ENCODE measurements around the gene MYO18A. TPM values are rescaled to one million over a fixed set of nuclear protein-coding genes. Genes with fewer than 3 reads are reported as not detected.

Gene MYO18A
- total RNA-seq, 1 experiment from 2014 or later: 23.2 TPM

DNA sequence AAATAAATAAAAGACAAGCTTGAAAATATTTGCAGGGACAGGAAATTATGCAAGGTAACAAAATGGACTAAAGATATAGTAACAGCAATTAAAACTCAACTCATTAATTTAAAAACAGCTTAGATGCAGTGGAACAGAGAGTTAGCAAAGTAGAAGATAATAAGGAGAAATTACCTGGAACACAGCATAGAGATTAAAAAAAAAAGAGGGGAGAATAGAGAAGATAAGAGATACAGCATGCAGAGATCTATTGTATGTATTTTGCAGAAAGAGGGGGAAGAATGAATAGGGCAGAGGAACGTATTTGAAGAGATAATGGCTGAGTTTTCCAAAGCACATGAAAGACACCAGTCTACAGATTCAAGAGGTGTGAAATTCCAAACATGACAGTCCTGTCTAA lies 145.7 kb downstream of the MYO18A start:
- Histone ChIP-seq H3K4me3 (no peak overlapping the region), H3K27me3 (no peaks in the 10 kb centered on the region), H3K36me3 (no peaks in the 10 kb centered on the region), H3K9me3 (peaks cover 13% of the 10 kb centered on the region)
- DNase-seq: no peak

DNA sequence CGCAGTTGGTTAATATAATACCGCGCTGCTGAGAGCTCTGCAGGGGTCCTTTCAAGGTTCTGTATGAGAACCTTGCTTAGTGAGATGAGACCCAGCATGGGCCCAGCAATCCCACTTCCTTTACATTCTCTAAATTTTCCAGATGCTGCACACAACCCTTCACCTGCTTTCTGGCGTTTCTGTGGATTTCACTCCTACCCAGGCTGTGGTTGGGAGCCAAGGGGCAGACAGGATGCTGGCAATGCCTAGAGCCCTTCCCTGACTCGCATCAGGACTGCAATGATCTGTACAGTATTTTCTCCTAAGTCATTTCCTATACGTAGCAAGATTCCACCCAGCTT lies 147.4 kb downstream of the MYO18A start:
- peak; percentile 59 for DNase-seq
- no peaks in the 10 kb centered on the region; the same call in 1 of the 2 replicates for H3K27me3 ChIP-seq
- H3K9me3 ChIP-seq: peaks cover 13% of the 10 kb centered on the region

DNA sequence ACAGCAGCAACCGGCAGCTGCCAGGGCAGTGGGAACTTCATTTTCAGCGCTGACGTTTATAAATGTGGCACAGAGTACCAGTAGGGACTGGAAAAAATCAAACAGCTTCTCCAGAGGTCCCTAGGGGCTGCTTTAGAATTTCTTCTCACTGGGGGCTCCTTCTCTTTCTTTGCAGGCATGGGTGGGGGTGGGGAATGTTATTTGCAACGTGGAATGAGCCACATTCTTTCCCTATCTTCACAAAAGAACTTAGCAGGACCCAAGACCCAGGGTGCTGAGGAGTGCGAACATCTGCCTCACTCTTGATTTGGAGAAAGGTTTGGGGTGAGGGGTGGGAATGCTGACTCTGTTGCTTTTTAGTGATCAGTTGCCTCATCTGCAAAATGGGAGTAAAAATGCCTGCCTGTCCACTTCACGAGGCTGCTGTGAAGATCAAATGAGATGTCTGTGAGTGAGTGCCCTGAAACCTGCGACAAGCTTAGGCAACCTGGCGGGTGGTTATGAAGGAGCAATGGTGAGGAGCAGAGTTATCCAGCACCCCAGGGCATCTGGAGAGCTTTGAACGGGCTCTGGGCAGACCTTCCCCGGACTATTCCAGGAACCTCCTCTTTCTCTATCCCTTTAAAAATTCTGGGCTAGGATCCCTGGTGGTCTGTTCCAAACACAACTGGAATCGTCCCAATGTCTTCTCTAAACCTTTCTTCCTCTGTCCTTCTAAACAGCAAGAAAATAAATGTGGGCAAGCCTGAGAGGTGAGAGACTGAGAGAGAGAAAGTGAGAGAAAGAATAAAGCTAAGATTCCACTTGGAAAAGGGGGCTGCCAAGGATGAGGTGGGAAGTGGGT lies 148.0 kb downstream of the MYO18A start:
- H3K9me3 ChIP-seq: peaks cover 13% of the 10 kb centered on the region
- no peak for DNase-seq
- H3K36me3 ChIP-seq: no peaks in the 10 kb centered on the region
- no peaks in the 10 kb centered on the region; the same call in 1 of the 2 replicates for H3K27me3 ChIP-seq
- no peak overlapping the region for H3K4me3 ChIP-seq

More for the DNA sequence above, 147.4 kb downstream of the MYO18A start:
- Histone ChIP-seq H3K4me3 (no peak overlapping the region), H3K36me3 (no peaks in the 10 kb centered on the region)

DNA sequence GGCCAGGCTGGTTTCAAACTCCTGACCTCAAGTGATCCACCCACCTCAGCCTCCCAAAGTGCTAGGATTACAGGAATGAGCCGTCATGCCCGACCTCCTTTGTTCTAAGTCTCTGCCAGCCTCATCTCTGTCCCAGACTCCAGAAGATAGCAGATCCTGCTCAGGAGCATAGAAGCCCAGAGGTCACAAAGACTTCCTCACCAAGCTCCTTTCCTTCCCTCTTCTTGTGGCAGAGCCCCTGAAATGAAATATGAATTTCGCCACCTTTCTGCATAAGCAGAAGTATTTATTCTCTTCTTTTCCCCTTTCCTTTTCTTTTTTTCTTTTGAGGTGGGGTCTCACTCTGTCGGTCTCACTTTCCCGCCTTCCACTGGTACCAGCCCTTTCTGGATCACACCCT lies 148.7 kb downstream of the MYO18A start:
- Histone ChIP-seq H3K27me3 (peaks cover 3% of the 10 kb centered on the region; the same call in 1 of the 2 replicates), H3K9me3 (peaks cover 13% of the 10 kb centered on the region)

DNA sequence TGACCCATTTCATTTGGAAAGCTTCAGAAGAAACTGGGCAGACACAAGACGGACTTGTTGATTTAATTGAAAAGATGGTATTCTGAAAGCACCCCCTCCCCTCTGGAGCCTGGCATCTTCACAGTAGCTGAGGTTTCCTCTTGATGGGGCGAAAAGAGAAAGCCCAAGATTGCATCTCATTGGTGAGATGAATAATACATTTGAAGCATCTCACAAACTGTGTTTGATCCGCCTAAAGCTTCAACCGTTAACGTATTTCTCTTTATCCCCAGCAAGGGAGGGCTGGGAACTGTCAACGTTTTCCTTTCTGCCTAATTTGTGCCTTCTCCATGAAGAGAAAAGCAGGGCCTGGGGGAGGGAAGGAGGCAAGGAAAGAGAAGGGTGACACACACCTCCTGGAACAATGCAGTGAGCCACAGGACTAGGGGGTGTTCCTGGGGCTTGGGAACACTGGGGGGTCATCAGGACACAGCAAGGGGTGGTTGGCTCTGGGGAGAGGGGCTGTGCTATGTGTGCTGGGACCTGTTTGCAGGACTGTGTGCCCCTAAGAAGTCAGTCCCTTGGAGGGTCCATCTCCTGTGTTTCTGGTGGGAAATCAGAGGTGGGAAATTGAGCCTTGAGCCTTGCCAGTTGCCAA lies 155.8 kb downstream of the MYO18A start:
- no peaks in the 10 kb centered on the region for H3K36me3 ChIP-seq
- peaks cover 3% of the 10 kb centered on the region; the same call in 1 of the 2 replicates for H3K27me3 ChIP-seq
- no peaks in the 10 kb centered on the region for H3K9me3 ChIP-seq
- DNase-seq: no peak
- H3K4me3 ChIP-seq: no peak overlapping the region

More for the DNA sequence above, 148.7 kb downstream of the MYO18A start:
- H3K4me3 ChIP-seq: no peak overlapping the region
- H3K36me3 ChIP-seq: no peaks in the 10 kb centered on the region
- no peak for DNase-seq

DNA sequence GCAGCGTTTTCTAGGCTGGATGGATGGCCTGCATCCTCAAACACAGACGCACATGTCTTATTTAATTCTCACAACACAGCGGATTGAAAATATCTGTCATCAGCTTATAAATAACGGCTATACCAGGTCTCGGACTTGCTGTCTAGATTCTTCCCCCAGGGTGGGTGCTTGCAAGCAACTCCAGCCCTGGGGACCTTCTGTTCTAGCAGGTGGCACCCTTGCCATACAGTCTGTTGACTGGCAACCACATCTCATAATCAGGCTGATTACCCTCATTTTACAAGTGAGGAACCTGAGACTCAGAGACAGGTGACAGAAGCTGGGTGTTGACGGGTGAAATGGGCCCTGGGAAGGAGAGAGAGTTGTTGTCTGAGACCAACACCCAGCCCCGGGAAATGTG lies 158.1 kb downstream of the MYO18A start:
- no peaks in the 10 kb centered on the region for H3K9me3 ChIP-seq
- no peaks in the 10 kb centered on the region for H3K36me3 ChIP-seq
- no peak for DNase-seq
- H3K4me3 ChIP-seq: no peak overlapping the region
- peaks cover 6% of the 10 kb centered on the region; the same call in 1 of the 2 replicates for H3K27me3 ChIP-seq

DNA sequence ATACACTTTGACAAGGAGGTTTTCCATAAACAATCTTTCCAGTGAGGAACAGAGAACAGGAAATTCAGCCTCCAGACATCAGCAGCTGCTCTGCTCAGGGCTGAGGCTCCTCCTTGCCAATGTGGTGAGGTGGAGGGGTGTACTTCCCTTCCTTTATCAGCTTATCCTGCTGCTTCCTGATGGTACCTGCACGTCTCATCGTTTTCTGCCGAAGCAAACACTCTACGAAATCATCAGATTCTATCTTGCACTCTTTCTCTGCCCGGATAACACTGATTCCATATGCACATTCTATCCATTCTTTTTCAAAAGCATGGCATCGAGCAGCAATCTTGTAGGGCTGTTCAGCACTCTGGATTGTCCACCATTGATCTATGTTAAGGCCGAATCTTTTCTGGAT lies 159.0 kb downstream of the MYO18A start:
- Histone ChIP-seq H3K4me3 (no peak overlapping the region), H3K27me3 (peaks cover 4% of the 10 kb centered on the region; the same call in 1 of the 2 replicates), H3K9me3 (no peaks in the 10 kb centered on the region), H3K36me3 (no peaks in the 10 kb centered on the region)
- no peak for DNase-seq

Other genes starting within 250 kb of the MYO18A start
- gene PHF12, start 228.9 kb downstream of the MYO18A start, total RNA-seq (2014; rRNA removed; shearing (Covaris generic); ENCODE audit: low replicate concordance): 4.8 and 8.4 TPM in 2 replicates
- not detected in 2 replicates for gene SEZ6, start 174.4 kb downstream of the MYO18A start, total RNA-seq (2014; rRNA removed; shearing (Covaris generic); ENCODE audit: low replicate concordance)
- gene PIPOX, start 137.3 kb downstream of the MYO18A start, total RNA-seq (2014; rRNA removed; shearing (Covaris generic); ENCODE audit: low replicate concordance): 0.69 and 1.6 TPM in 2 replicates
- gene CRYBA1, start 66.5 kb upstream of the MYO18A start, total RNA-seq (2014; rRNA removed; shearing (Covaris generic); ENCODE audit: low replicate concordance): 0.69 TPM in 1 of 2 replicates, not detected in the other
- 21.9 and 34.4 TPM in 2 replicates for gene NUFIP2, start 113.8 kb upstream of the MYO18A start, total RNA-seq (2014; rRNA removed; shearing (Covaris generic); ENCODE audit: low replicate concordance)
- gene TAOK1, start 210.0 kb upstream of the MYO18A start, total RNA-seq (2014; rRNA removed; shearing (Covaris generic); ENCODE audit: low replicate concordance): 15.7 and 34.6 TPM in 2 replicates

All from MG63 (cell line).